Brain microvascular endothelial cell (primary cell): ENCODE measurements around the gene ZNF571.

Source experiments
- DNase-seq: peaks from one replicate; pipeline ENCODE4 v3.0.0-alpha.2; 2020
- H3K27ac ChIP-seq: fragments of 250-450 bp; sonication (Bioruptor Pico); 2 replicates; pipeline ENCODE4 v1.5.1; 2020; ENCODE audit warnings: mild to moderate bottlenecking, moderate library complexity
- H3K27me3 ChIP-seq: fragments of 250-450 bp; sonication (Bioruptor Pico); replicated peaks from 2 replicates; pipeline ENCODE4 v1.5.1; 2020; ENCODE audit warnings: mild to moderate bottlenecking
- H3K36me3 ChIP-seq: fragments of 250-450 bp; sonication (Bioruptor Pico); replicated peaks from 2 replicates; pipeline ENCODE4 v1.5.1; 2020; ENCODE audit warnings: mild to moderate bottlenecking
- H3K4me3 ChIP-seq: 2 replicates; pipeline ENCODE4 v1.5.1; 2011; ENCODE audit warnings: low read depth, mild to moderate bottlenecking, control low read depth, low read length, moderate library complexity
- CTCF ChIP-seq: IDR thresholded peaks from 2 replicates; pipeline ENCODE4 v1.5.1; 2011; ENCODE audit warnings: low read depth, mild to moderate bottlenecking, moderate library complexity, low read length, control low read depth, inconsistent platforms; ENCODE audit errors: missing control alignments
- in situ Hi-C: cut with HindIII; loops from 2 replicates; pipeline ENCODE4 v1.10.0; 2017; ENCODE audit warnings: low sequenced_read_pairs, low pct_ligation_motif_present

Gene ZNF571

GRCh38 chr19:37537391-37537947 lies 57.1 kb downstream of the ZNF571 start:
- in situ Hi-C loops, result no loop called here
- no peak overlapping the region for H3K27ac ChIP-seq
- peaks cover 2% of the 10 kb centered on the region for H3K36me3 ChIP-seq
- H3K27me3 ChIP-seq, result no peaks in the 10 kb centered on the region
- H3K4me3 ChIP-seq, result no peak overlapping the region
- no peak for TF ChIP-seq CTCF
- no peak for DNase-seq

GRCh38 chr19:37519890-37520289 lies 74.7 kb downstream of the ZNF571 start:
- Histone ChIP-seq H3K4me3 (no peak overlapping the region), H3K27me3 (no peaks in the 10 kb centered on the region), H3K36me3 (no peaks in the 10 kb centered on the region), H3K27ac (no peak overlapping the region)
- peak; percentile 20 for DNase-seq
- in situ Hi-C loops, result no loop called here
- no peak for TF ChIP-seq CTCF
